Lower leg skin (tissue), 3 donors: ENCODE results near the gene PGA3.

ENCODE experiments used
- CTCF ChIP-seq, 3 donors: fragments of 450-650 bp; IDR thresholded peaks; one replicate each; pipeline ENCODE4 v1.5.1; 2016; ENCODE audit warnings: antibody characterized with exemption in 3 of 3, mild to moderate bottlenecking in 3 of 3, moderate library complexity in 2 of 3
- POLR2A ChIP-seq, 2 donors: fragments of 450-650 bp; IDR thresholded peaks; one replicate each; pipeline ENCODE4 v1.6.1; 2016 to 2017; ENCODE audit warnings: antibody characterized with exemption in 2 of 2, mild to moderate bottlenecking in 1 of 2, moderate library complexity in 1 of 2

DNA sequence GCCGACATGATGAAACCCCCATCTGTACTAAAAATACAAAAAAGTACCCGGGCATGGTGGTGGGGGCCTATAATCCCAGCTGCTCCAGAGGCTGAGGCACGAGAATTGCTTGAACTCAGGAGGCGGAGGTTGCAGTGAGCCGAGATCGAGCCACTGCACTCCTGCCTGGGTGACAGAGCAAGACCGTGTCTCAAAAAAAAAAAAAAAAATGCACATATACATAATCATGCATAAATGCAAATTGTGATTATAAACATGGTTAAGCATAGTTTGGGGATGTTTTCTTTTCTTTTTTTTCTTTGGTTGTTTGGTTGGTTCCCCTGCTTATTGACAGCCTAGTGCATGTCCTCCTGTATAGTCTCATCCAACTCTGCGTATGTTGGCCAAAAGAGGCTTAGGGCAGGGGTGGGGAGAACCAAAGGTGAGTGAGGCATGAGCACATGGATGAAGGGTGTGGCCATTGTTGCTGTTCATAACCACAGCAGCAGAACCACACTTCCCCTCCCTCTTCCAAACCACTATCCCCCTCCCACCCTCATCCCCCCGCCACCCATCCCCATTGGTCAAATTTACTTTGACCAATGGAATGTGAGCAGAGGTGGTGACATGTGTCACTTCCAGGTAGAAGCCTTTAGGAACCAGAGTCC, 35.1 kb upstream of the PGA3 start:
- TF ChIP-seq CTCF (IDR thresholded peaks at IDR 0.05): no peak
- TF ChIP-seq POLR2A (IDR thresholded peaks at IDR 0.05): no peak
